Measurements from ENCODE around the gene DUSP21.
"Not testable (repeated sequence)": the region's sequence is repeated elsewhere in the genome, so short reads cannot be mapped to it uniquely, and the experiment has no call there.

The DUSP21 gene

DNA sequence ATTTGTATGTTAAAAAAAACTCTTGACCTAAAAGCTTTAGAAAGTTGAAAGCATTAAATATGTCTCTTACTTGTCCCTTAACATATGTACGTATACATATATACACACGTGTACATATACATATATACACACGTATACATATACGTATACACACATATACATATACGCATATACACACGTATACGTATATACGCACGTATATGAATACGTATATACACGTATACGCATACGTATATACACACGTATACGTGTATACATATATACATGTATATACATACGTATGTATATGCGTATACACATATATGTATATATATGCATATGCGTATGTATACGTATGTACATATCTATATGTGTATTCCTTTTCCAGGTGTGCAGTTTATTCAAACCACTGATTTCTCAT, 32.9 kb downstream of the DUSP21 start:
- DNase-seq: no peak

DNA sequence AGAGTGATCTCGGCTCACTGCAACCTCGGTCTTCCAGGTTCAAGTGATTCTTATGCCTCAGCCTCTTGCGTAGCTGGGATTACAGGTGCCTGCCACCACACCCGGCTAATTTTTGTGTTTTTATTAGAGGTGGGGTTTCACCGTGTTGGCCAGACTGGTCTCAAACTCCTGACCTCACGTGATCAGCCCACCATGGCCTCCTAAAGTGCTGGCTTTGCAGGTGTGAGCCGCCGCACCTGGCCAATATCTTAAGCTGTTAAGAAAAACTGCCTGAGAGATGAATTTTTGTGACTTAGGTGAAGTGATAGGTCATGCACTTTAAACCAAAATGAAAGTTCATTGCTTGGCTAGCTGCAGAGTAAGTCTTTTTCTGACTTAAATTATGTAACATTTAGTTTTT, 35.0 kb downstream of the DUSP21 start:
- DNase-seq: no peak

DNA sequence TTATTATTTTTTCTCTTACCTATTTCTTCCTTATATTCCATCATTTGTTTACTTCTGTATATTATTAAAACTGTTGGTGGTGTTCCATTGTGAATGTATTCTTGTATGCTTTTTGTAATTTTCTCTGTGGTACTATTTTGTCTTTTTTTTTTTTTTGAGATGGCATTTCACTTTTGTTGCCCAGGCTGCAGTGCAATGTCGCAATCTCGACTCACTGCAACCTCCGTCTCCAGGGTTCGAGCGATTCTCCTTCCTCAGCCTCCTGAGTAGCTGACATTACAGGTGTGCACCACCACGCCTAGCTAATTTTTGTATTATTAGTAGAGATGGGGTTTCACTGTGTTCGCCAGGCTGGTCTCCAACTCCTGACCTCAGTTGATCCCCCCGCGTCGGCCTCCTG, 37.7 kb downstream of the DUSP21 start:
- DNase-seq: no peak

DNA sequence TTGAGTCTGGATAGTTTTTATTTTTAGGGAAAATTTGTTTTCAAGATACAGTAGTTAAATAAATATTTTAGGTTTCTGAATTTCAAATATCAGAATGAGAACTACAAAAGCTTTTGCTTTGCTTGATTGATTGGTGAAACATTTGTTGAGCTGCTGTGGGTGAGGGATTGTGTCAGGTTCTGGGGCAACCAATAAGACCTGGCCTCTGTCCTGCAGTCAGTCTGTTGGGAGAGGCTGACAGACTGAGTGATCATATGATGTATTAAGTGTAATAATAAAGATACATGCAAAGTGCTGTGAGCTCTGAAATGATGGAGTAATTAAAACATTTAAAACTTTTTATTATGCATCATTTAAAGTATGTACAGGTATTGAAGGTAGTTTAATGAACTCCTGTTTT, 38.8 kb downstream of the DUSP21 start:
- DNase-seq: no peak

DNA sequence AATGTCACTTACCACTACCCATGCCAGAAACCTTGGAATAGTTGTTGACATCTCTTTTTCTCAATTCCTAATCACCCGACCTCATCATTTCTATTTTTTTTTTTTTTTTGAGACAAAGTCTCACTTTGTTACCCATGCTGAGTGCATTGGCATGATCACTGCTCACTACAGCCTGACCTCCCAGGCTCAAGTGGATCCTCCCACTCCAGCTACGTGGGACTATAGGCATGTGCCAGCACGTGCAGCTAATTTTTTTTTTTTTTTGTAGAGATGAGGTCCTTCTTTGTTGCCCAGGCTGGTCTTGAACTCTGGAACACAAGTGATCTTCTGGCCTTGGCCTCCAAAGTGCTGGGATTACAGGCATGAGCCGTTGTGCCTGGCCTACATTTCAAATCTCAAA, 41.1 kb downstream of the DUSP21 start:
- no peak for DNase-seq

DNA sequence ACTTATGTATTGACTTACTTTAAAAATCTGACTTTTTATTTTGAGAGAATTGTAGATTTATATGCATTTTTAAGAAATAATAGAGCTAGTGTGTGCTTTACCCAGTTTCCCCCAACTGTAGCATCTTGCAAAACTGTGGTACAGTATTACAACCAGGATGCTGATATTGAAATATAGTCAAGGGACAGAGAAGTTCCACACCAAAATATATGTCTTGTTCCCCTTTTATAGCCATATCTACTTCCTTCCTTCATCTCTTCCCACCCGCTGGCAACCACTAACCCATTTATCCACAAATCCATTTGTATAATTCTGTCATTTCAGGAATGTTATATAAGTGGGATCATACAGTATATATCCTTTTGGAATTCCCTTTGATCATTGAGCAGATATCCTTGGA, 46.0 kb downstream of the DUSP21 start:
- no peak for DNase-seq

DNA sequence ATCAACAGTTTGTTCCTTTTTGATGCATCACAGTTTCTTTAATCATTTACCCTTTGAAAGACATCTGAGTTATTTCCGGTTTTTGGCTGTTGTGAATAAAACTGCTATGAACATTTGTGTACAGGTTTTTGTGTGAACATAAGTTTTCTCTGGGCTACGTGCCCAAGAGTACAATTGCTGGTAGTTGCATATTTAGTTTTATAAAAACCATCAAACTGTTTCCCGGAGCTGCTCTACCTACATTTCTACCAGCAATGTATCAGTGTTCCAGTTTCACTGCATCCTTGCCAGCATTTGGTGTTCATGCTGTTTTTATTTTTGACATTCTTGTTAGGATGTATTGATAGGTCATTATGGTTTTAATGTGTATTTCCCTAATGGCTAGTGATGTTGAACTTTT, 46.4 kb downstream of the DUSP21 start:
- DNase-seq: no peak

DNA sequence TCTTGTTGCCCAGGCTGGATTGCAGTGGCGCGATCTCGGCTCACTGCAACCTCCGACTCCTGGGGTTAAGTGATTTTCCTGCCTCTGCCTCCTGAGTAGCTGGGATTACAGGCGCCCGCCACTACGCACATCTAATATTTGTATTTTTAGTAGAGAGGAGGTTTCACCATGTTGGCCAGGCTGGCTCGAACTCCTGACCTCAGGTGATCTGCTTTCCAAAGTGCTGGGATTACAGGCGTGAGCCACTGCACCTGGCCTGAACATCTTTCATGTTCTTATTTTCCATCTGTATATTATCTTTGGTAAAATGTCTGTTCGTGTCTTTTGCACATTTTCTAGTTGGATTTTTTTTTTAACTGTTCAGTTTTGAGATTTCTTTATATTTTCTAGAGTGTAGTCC, 46.9 kb downstream of the DUSP21 start:
- DNase-seq: not testable (repeated sequence)

DNA sequence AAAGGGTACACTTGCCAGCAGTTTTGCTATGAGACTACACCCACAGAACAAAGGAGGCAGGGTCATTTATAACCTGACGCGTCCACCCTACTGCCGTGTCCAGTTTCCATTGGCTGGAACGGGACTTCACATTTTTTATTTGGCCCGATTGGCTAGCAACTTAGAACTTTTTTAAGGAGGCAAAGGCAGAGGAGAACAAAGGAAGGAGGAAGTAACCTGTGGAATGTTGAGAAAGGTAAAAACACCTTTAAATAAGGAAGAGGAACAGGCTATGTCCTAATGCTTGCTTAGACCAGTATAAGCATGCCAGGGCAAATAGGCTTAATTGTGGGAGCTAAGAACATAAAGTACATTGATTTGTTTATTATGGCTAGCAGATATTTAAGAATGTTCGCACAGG, 47.8 kb downstream of the DUSP21 start:
- no peak for DNase-seq
